HG03108 (cell line): ENCODE measurements around the gene KDSR.
A peak's percentile ranks its signal among the peaks of the same experiment; 100 is the strongest.
"Not testable (repeated sequence)": the region's sequence is repeated elsewhere in the genome, so short reads cannot be mapped to it uniquely, and the experiment has no call there.

Source experiments
- ATAC-seq: cut with Tn5 transposase; IDR thresholded peaks from one replicate; pipeline ENCODE4 v1.9.1; 2021; ENCODE audit warnings: moderate library complexity; ENCODE audit not compliant: unreplicated experiment

KDSR gene

DNA sequence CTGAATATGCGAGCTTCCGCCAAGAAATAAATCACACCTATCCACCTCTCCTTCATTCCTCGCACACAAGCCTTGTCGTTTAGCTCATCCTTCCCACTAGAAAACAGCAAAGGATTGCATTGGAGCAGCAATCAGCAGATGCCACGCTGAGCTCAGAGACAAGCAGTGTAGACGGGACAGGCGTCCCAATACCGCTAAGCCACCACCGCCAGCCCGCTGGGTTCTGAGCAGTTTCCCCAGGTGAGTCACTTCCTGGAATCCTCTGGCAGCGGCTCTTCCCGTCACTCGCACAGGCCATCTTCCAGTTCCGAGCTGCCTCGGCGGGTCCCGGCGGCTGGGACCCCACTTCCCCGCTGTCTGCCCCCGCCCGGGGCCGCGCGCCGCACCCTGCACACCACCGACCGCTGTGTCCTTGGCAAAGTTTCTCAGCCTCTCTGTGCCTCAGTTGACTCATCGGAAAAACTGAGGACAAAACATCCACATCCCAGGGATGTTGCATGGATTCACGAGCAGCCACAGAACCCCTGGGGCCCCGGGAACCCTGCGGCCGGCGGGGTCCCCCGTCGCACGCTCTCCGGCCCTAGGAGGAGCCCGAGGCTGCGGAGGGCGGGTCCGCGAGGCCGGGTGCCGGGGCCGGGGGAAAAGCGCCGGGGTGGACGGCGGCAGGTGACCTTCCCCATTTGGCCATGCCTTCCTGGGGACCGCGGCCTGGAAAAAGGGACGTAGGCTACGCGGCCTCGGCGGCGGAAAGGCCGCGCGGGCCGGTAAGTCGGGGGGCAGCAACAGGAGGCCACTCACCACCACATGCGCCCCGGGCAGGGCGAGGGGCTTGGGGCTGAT lies 573 bp downstream of the KDSR start:
- peak; percentile 27 for ATAC-seq

DNA sequence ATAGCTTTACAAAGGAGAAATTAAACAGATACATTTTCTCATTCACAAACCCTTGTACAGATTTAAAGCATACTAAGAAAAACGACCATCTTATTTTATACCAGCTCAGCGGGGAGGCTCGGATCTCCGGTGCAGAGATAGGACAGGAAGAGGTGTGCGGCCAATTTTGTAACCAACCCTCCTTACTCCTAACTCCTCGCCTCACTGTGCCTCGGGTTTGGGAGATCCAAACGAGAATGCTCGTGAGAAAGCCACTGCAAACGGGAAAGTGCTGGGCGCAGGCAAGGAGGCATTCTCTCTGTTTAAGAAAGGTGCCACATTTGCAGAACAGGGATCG lies 1.2 kb downstream of the KDSR start:
- no peak for ATAC-seq

DNA sequence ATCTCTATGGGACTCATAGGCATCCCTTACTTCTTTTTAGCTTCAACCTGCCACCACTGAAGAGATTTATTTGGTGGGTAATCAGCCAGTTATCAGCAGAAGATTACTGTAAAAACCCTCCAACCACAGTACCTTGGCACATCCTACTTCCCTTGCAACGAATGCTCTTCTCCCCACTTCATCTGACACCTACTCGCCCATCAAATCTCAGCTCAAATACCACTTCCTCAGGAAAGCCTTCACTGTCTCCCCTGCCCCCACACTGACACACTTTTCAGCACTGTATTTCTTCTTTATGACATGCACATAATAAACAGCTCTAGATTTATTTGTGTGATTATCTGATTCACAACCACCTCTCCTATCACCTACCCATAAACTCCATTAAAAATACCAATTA lies 3.1 kb downstream of the KDSR start:
- ATAC-seq = no peak

DNA sequence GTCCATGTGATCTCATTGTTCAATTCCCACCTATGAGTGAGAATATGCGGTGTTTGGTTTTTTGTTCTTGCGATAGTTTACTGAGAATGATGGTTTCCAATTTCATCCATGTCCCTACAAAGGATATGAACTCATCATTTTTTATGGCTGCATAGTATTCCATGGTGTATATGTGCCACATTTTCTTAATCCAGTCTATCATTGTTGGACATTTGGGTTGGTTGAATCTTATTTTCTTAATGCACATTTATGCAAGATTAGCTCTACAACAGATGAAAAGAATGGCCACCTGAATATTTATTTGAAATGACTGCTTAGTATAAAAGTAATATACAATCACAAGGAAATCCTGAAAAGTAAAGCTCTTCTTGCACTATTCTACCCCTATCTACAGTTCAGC lies 3.6 kb downstream of the KDSR start:
- not testable (repeated sequence) for ATAC-seq

DNA sequence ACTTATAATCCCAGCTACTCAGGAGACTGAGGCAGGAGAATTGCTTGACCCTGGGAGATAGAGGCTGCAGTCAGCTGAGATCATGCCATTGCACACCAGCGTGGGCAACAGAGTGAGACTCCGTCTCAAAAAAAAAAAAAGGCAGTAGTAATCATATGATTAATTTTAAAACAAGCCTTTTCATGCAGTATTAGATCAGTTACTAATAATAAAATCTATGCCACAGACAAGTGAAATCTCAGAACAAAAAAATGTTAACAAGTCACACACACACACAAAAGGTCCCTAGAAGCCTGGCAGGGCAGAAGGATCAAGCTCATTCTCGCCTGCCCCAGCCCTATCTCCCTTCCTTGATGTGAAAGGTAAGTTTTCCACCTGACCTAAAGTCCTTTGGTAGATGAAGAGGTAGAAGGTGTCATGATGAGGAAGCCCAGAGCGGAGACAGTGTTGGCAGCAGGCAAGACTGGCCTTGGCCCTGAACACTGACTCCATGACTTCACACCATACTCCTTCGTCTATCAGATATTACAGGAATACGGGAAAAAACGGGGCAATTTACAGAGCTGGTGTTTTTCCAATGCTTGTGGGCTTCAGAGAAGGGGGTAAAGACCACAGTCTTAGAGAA lies 10.6 kb downstream of the KDSR start:
- no peak for ATAC-seq

DNA sequence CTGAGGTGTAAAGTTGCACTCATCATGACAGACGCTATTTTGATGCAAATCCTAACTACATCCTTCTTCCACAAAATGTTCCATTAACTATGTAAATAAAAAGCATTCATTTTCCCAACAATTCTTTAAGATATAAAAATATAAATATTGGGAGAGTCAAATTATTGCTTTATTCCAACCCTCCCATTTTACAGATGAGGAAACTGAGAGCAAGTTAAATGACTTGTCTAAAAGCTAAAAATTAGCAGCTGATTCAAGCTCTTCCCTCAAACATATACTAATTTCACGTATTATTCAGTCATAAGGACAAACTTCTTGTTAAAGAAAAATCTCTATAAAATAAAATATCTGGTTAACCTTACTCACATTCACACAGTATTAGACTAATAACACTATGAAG lies 16.8 kb downstream of the KDSR start:
- no peak for ATAC-seq

DNA sequence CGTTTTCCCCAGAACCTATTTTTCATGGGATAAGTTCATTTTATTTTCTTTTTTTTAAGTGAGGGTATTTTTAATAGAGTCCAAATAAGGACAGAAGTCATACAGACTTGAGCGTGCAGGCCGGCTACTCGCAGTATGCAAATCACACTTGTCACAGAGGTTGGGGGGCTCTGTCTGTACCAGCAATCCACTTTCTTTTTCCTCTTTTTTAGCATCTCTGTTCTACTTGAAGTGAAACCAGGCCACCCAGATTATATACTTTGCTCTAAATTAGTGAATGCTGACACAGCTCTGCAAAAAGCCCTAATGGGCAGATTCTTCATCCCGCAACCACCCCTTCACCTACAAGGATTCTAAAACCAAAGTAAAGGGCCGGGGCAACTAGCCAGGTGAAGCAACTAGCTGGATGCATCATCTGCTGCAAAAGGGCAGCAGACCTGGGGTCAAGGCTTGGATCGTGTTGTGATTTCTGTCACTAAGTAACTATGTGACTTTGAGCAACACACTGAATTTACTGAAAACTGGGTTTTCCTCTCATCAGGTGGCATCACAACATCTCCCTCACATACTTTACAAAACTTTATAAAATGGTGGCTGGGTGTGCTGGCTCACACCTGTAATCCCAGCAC lies 18.4 kb downstream of the KDSR start:
- no peak for ATAC-seq

DNA sequence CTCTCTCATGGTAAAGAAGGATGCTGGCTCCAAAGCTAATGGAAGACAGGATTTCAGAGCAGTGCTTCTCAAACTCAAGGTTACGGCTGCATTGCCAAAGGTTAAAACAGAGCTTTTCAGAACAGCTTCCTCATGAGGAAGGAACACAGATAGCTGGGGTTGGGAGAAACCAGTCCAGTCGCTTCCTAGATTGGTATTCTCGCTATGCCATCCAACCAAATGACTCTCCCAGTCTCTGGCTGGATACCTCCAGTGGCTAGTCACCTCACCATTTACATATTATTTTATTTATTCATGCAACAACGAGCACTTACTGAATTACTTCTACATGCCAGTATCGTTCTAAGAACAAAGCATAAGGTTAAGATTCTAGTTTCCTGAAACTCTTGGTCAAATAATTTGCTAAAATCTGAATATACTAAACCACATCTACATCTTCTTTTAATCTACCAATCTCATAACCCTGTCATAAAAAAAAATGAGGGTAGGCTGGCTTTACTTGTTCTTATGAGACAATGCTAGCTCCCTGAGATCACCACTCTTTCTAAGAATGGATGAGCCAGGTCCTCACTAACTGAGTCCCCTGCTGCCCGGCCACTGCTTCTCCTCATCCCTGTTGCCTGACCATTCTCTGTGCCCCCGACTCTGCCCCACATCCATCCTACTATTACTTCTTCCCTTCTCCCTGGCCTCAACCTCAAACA lies 20.4 kb downstream of the KDSR start:
- no peak for ATAC-seq

DNA sequence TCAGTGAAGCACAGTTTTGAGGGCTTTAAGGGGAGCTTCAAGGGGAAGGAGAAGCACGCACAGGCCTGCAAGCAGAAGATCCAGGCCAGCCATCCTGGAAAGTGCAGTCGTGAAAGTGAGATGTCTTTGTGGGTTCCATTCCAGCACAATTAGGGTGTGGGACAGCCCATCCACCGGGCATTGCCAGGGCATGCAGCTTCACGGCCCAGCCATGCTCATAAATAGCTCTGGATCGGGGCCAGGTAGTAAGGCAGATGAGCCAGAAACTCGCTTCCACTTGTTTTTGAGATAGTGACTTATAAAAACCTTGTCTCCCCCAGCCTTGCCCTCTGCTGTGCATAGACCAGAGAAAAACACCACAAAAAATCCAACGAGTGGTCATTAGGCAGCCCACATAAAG lies 21.0 kb downstream of the KDSR start:
- ATAC-seq = no peak

DNA sequence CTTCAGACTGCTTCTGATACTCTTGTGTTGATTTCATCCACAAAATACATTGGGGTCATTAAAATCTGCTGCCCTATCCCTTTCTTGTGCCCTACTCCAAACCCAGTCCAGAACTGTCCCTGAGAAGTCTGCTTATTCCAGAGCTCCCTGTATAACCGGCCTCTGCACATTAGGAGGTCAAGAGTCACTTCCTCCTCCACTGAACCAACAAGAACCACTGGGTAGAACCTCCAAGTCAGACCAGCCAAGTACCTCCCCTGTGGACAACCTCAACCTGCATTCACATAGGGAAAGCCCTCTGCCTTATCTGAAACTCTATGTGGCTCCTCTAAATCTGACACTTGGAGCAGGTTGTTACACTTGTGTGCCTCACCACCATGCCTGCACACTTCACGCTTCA lies 22.1 kb downstream of the KDSR start:
- ATAC-seq = no peak

DNA sequence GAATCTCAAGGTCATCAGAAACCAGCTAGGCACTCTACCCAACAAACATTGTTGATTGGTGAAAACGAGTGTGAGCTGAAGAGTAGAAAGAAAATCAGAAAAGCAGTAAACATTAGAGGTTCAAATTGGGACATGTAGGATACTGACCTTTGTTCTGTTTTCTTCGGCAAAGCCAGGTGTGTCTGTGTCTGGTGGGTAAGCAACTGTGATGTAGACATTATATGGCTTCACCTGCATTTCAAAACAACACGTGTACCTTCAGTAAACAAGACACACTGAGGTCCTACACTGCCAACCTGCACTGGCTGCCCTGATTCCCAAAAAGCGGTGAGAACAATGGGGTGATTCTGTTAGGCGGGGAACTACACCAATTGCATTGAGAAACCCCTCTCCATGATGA lies 22.7 kb downstream of the KDSR start:
- no peak for ATAC-seq

DNA sequence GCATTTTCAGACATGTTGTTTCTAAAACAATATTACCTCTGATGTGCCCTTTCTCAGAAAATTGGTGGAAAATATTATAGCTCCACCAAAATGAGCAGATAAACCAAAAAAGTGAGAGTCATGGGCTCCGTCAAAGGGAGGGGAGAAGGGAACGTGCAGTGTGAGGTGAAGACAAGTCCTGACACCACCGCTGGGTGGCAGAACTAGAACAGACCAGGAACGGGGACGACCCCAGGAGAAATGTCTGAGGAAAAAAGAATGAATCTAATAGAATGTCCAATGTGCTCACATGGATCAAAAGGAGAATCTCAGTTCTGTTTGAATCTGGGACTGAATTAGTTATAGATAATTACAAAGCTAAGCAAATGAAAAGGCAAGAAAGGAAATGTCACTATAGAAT lies 24.8 kb downstream of the KDSR start:
- ATAC-seq = no peak

DNA sequence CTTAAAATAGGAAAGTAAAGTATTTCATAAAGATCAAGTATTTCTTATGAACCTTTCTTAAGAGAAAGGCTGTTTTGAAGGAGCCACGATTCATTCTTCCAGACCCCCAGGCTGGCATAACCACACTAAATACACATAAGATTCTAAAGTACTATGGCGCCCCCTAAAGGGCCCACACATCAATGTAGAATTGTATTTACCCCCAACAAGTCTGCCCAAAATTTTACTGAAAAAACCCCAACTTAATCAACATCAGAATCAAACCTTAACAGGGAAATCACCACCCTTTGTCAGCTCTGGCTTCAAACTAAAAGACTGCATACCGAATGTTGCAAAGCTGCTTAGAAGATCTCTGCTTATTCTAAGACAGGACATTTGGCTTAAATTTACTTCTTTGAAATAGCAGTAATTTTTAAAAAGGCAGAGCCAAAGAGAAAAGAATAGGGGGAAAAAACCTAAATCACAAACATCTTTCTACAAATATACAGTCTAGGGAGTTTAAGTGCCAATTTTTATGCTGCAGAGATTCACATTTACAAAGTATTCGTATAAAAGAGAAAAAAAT lies 27.0 kb downstream of the KDSR start:
- no peak for ATAC-seq

DNA sequence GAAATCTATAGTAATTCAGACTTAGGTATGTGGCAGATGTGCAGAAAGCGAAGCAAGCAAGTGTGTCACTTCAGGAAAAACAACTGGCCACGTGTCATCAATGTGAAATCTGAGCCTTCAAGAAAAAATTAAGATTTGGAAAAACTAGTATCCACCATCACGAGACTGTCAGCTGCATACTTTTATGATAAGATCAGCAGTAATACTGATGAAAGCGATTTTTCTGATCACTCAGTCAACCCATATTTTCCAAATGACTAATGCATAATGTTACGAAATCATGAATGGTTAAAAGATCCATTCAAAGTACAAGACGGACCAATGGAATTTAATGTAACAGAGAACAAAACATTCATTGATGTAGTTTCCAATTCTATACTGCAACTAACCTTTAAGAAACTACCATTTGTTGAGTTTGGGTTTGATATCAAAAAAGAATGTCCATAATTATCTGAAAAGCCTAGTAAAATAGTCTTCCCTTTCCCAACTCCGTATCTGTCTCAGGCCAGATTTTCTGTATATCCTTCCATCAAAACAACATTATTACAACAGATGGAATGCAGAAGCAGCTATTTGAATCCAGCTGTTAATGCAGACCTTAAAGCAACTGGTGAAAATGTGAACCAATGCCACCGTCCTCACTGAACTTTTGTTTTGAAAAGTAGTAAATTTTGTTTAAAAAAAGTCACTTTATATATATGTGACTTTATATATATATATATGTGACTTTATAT lies 30.5 kb downstream of the KDSR start:
- ATAC-seq = no peak

DNA sequence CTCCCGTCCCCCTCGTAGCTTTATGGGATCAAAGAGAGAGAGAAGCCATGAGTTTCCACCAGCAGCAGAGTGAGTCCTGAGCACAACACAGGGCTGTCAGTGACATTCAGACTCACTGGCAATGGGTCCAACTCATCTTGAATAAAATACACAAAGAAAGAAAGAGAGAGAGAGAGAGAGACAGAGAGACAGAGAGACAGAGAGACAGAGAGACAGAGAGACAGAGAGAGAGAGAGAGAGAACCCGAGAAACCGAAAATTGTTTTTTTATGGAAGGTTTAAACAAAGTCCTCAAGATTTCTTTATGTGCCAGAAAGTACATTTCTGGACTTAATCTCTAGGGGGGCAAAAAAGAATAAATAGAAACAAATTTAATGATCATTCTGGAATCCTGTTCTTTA lies 35.9 kb downstream of the KDSR start:
- no peak for ATAC-seq

DNA sequence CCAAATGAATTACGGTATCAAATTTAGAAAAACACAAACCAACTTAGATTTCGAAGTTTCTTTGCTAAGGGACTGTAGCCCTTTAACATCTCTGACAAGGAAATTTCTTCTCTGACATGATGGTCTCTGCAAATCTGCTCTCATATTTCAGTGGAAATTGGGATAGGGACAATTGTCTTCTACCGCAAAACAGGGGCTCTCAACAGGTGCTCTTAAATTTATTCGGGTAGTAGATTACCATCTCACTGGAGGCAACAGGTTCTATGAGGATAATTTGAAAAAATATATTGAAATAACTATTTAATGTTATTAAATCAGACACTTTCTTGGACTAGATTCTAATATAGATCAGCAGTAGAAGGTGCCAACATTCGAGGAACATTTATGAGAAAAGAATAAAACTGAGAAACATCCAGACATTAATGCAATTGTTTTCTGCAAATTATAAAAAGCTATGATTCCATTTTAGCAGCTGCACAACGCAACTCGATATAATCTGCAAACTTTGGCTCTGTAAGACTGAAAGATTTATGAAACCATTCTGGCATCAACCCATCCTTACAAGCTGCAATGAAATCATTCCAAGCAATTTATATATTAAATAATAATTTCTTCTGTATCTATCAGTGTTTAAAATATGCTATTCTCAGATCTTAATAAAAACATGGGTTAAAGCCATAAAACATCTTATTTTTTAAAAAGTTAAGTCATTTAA lies 37.4 kb downstream of the KDSR start:
- no peak for ATAC-seq

DNA sequence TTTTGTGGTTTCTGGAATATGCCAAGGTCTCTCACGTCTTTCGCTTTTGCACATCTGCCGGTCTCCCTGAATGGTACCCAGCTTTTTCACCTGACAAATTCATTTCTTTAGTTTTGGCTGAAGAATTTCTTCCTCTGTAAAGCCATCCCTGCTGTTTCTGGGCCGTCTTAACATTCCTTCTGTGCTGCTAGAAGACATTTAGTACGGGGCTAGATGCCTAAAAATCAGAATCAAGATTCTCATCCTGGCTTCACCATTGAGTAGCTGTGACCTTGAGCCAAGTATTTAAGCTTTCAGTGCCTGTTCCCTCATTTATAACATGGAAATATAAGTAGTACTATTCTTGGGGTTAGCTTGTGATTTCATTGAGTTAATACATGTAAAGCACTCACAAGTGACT lies 41.0 kb downstream of the KDSR start:
- ATAC-seq = no peak

DNA sequence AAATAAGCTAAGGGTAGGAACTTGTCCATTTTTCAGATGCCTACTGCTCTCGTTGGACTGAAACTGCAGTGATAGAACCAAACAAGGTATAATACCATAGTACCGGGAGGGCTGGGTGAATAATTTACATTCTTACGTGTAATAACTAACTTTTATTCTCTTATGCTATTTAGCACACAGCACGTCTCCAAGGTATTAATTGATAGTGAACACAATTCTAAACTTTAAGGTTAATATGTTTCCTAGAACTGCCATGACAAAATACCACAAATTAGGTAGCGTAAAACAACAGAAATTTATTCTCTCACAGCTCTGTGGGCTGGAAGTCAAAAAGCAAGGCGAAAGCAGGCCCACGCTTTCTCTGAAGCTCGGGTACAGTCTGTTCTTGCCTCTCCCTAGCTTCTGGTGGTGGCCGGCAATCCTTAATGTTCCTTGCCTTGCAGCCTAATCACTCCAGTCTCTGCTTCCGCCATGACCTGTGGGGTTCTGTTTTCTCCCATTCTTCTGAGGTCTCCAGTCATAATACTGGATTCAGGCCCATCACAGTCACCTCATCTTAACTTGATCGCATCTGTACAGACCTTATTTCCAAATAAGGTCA lies 41.8 kb downstream of the KDSR start:
- ATAC-seq = no peak

DNA sequence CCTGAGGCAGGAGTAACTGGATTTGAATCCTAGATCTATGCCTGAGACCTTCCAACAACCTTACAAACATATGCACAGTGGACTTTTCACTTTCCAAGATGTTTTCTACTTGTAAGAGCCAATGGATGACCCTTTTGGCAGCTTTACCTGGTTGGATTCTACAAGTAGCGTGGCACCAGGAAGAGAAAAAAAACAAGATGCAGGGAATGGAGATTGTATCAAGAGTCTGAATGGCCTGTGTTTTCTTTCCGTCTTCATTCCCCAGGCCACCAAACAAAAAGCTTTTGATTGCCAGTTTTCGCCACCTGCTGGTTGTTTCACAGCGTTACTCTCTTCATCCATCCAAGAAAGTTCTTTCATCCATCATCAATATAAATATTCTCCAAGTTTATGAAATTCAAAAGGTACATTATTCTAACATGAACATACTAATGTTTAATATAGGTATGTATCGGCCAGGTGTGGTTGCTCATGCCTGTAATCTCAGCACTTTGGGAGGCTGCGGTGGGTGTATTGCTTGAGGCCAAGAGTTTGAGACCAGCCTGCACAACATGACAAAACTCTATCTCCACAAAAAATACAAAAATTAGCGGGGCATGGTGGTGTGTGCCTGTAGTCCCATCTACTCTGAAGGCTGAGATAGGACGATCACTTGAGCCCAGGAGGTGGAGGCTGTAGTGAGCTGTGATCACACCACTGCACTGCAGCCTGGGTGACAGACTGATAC lies 43.9 kb downstream of the KDSR start:
- no peak for ATAC-seq
